WTC11 (cell line): ENCODE data around the gene IL18R1. TPM values are rescaled to one million over a fixed set of nuclear protein-coding genes. Genes with fewer than 3 reads are reported as not detected.

Experiments
- ATAC-seq: fragments of 200-7000 bp; cut with Tn5 transposase; 2 replicates; pipeline ENCODE4 v1.10.0; 2021; ENCODE audit warnings: mild to moderate bottlenecking, moderate library complexity
- CTCF ChIA-PET: fragments of 300-600 bp; sonication (Branson Sonifier 250); formaldehyde crosslinking; loops from one replicate; lab custom pipeline; 2021; ENCODE audit warnings: antibody characterized with exemption; lab: Charles Lee
- POLR2A ChIA-PET: fragments of 350-600 bp; sonication (Branson Sonifier 250); formaldehyde crosslinking; loops from one replicate; lab custom pipeline; 2021; ENCODE audit warnings: antibody characterized with exemption; lab: Charles Lee
- DNase-seq: peaks from one replicate; pipeline ENCODE4 v3.0.0; 2021; ENCODE audit warnings: low spot score
- H3K27ac Mint-ChIP-seq: 2 replicates; pipeline ENCODE4 v1.8.0; 2021; ENCODE audit warnings: mixed read lengths
- H3K27me3 Mint-ChIP-seq: 2 replicates; pipeline ENCODE4 v1.8.0; 2021; ENCODE audit warnings: low read depth, mild to moderate bottlenecking, moderate library complexity, mixed read lengths
- H3K36me3 Mint-ChIP-seq: 2 replicates; pipeline ENCODE4 v1.8.0; 2021; ENCODE audit warnings: mixed read lengths
- H3K4me1 Mint-ChIP-seq: 2 replicates; pipeline ENCODE4 v1.8.0; 2022; ENCODE audit warnings: mixed read lengths
- H3K4me3 Mint-ChIP-seq: 2 replicates; pipeline ENCODE4 v1.8.0; 2021; ENCODE audit warnings: mild to moderate bottlenecking, moderate library complexity, mixed read lengths
- H3K9me3 Mint-ChIP-seq: 2 replicates; pipeline ENCODE4 v1.8.0; 2021; ENCODE audit warnings: mixed read lengths
- AFF4 ChIP-seq: sonication (generic); formaldehyde crosslinking; IDR thresholded peaks from 2 replicates; pipeline ENCODE4 v1.8.1; 2023; ENCODE audit warnings: mild to moderate bottlenecking, missing genetic modification reagents, borderline replicate concordance
- AR ChIP-seq: fragments of 250-450 bp; sonication (Bioruptor Pico); IDR thresholded peaks from 2 replicates; pipeline ENCODE4 v1.9.0; 2021; ENCODE audit warnings: mild to moderate bottlenecking
- ATF2 ChIP-seq: sonication (generic); formaldehyde crosslinking; IDR thresholded peaks from 2 replicates; pipeline ENCODE4 v1.8.1; 2022; ENCODE audit warnings: low read depth, missing genetic modification reagents, borderline replicate concordance
- CDX4 ChIP-seq: fragments of 250-450 bp; sonication (Bioruptor Pico); IDR thresholded peaks from 2 replicates; pipeline ENCODE4 v1.9.0; 2021; ENCODE audit warnings: moderate library complexity, mild to moderate bottlenecking, inconsistent platforms, borderline replicate concordance
- E2F5 ChIP-seq: sonication (generic); formaldehyde crosslinking; IDR thresholded peaks from 2 replicates; pipeline ENCODE4 v1.8.1; 2022; ENCODE audit warnings: mild to moderate bottlenecking, moderate library complexity, missing genetic modification reagents
- ELF4 ChIP-seq: sonication (generic); formaldehyde crosslinking; IDR thresholded peaks from 2 replicates; pipeline ENCODE4 v1.8.1; 2022; ENCODE audit warnings: low read depth, mild to moderate bottlenecking, moderate library complexity, missing genetic modification reagents
- ETV6 ChIP-seq: sonication (generic); formaldehyde crosslinking; IDR thresholded peaks from 2 replicates; pipeline ENCODE4 v1.8.1; 2022; ENCODE audit warnings: mild to moderate bottlenecking, missing genetic modification reagents
- FOXK1 ChIP-seq: sonication (generic); formaldehyde crosslinking; IDR thresholded peaks from 2 replicates; pipeline ENCODE4 v1.8.0; 2022; ENCODE audit warnings: mild to moderate bottlenecking, moderate library complexity, missing genetic modification reagents
- GABPB1 ChIP-seq: sonication (generic); formaldehyde crosslinking; IDR thresholded peaks from 2 replicates; pipeline ENCODE4 v1.8.1; 2023; ENCODE audit warnings: mild to moderate bottlenecking, missing genetic modification reagents
- GRHL2 ChIP-seq: fragments of 250-450 bp; sonication (Bioruptor Pico); IDR thresholded peaks from 2 replicates; pipeline ENCODE4 v1.8.0; 2022; ENCODE audit warnings: mild to moderate bottlenecking, moderate library complexity; ENCODE audit not compliant: insufficient replicate concordance, severe bottlenecking
- JUN ChIP-seq: sonication (generic); formaldehyde crosslinking; IDR thresholded peaks from 2 replicates; pipeline ENCODE4 v1.8.0; 2023; ENCODE audit warnings: mild to moderate bottlenecking, missing genetic modification reagents
- KAT7 ChIP-seq: sonication (generic); formaldehyde crosslinking; IDR thresholded peaks from 2 replicates; pipeline ENCODE4 v1.8.1; 2023; ENCODE audit warnings: missing genetic modification reagents, mild to moderate bottlenecking, borderline replicate concordance
- MXD4 ChIP-seq: fragments of 250-450 bp; sonication (Bioruptor Pico); IDR thresholded peaks from 2 replicates; pipeline ENCODE4 v1.8.0; 2021; ENCODE audit warnings: mild to moderate bottlenecking, moderate library complexity, borderline replicate concordance
- RELA ChIP-seq: sonication (generic); formaldehyde crosslinking; IDR thresholded peaks from 2 replicates; pipeline ENCODE4 v1.8.1; 2022; ENCODE audit warnings: missing genetic modification reagents, mild to moderate bottlenecking, borderline replicate concordance
- RORB ChIP-seq: fragments of 250-450 bp; sonication (Bioruptor Pico); IDR thresholded peaks from 2 replicates; pipeline ENCODE4 v1.9.0; 2021; ENCODE audit warnings: mild to moderate bottlenecking
- SP1 ChIP-seq: sonication (generic); formaldehyde crosslinking; conservative IDR thresholded peaks from 2 replicates; pipeline ENCODE4 v1.8.1; 2022; ENCODE audit warnings: missing genetic modification reagents
- TP53 ChIP-seq: sonication (generic); formaldehyde crosslinking; IDR thresholded peaks from 2 replicates; pipeline ENCODE4 v1.8.1; 2023; ENCODE audit warnings: mild to moderate bottlenecking, missing genetic modification reagents
- USF1 ChIP-seq: sonication (generic); formaldehyde crosslinking; IDR thresholded peaks from 2 replicates; pipeline ENCODE4 v1.8.0; 2022; ENCODE audit warnings: mild to moderate bottlenecking, missing genetic modification reagents
- ZNF317 ChIP-seq: sonication (generic); formaldehyde crosslinking; IDR thresholded peaks from 2 replicates; pipeline ENCODE4 v1.8.1; 2023; ENCODE audit warnings: low read depth, mild to moderate bottlenecking, moderate library complexity, missing genetic modification reagents, borderline replicate concordance
- ZNF512 ChIP-seq: sonication (generic); formaldehyde crosslinking; IDR thresholded peaks from 2 replicates; pipeline ENCODE4 v1.8.1; 2022; ENCODE audit warnings: missing genetic modification reagents, borderline replicate concordance
- ZNF671 ChIP-seq: fragments of 250-450 bp; sonication (Bioruptor Pico); IDR thresholded peaks from 2 replicates; pipeline ENCODE4 v1.8.0; 2021; ENCODE audit warnings: mild to moderate bottlenecking
- total RNA-seq: library from RNA; stranded (reverse); gene quantifications from 3 replicates; pipeline ENCODE4 v1.2.3, GENCODE V29; 2021

Gene IL18R1
- total RNA-seq, 1 experiment from 2014 or later = not detected

GRCh38 chr2:102345329-102345920 is 10.2 kb upstream of the IL18R1 start (continued):
- TF ChIP-seq AFF4 (CRISPR knock-in tag) (no peak), GRHL2 (CRISPR knock-in tag) (no peak), FOXK1 (CRISPR knock-in tag) (no peak), ZNF671 (CRISPR knock-in tag) (no peak), RELA (CRISPR knock-in tag) (no peak), ZNF317 (no peak), KAT7 (CRISPR knock-in tag) (no peak), ELF4 (CRISPR knock-in tag) (no peak), RORB (no peak), ZNF512 (no peak), USF1 (no peak)

- H3K9me3 Mint-ChIP-seq = no peaks in the 10 kb centered on the region
- CTCF ChIA-PET = no interaction called here
- ATAC-seq (no peak), DNase-seq (no peak)
- POLR2A ChIA-PET = no interaction called here
- H3K4me1 Mint-ChIP-seq = no peaks in the 10 kb centered on the region
- no peaks in the 10 kb centered on the region for H3K36me3 Mint-ChIP-seq
- H3K27ac Mint-ChIP-seq = no peak overlapping the region
- no peak overlapping the region for H3K4me3 Mint-ChIP-seq
- H3K27me3 Mint-ChIP-seq = no peaks in the 10 kb centered on the region; the same call in 1 of the 2 replicates
- TF ChIP-seq E2F5 (no peak), SP1 (no peak), JUN (CRISPR knock-in tag) (no peak), RELA (CRISPR knock-in tag) (no peak), ATF2 (CRISPR knock-in tag) (no peak), MXD4 (CRISPR knock-in tag) (no peak), TP53 (CRISPR knock-in tag) (no peak), ETV6 (CRISPR knock-in tag) (no peak), AR (CRISPR knock-in tag) (no peak), CDX4 (CRISPR knock-in tag) (no peak), GABPB1 (CRISPR knock-in tag) (no peak)
Measured at GRCh38 chr2:102346381-102347130, 9.0 kb upstream of the IL18R1 start.
